Gastroesophageal sphincter (tissue), 4 donors: Measurements from ENCODE around the gene CD84. TPM values are rescaled to one million over a fixed set of nuclear protein-coding genes. Genes with fewer than 3 reads are reported as not detected.
"Not testable (repeated sequence)": the region's sequence is repeated elsewhere in the genome, so short reads cannot be mapped to it uniquely, and the experiment has no call there.

Experiments
- ATAC-seq: fragments of 150-250 bp; one replicate; pipeline ENCODE4 v1.9.1; 2016; ENCODE audit warnings: mild to moderate bottlenecking, moderate library complexity
- H3K27ac ChIP-seq, 4 donors: fragments of 200-600 bp; sonication (generic) in 3 of 4; 1 replicate in 3 of 4; 2 replicates in 1 of 4; pipeline ENCODE4 v1.5.1; 2016 to 2019
- H3K27me3 ChIP-seq: fragments of 200-600 bp; sonication (generic); one replicate; pipeline ENCODE4 v1.5.1; 2019
- H3K36me3 ChIP-seq, 2 donors: fragments of 200-600 bp; sonication (generic); one replicate each; pipeline ENCODE4 v1.5.1; 2019; ENCODE audit warnings: control low read depth in 1 of 2
- H3K4me1 ChIP-seq, 3 donors: fragments of 200-600 bp; sonication (generic); 1 replicate in 2 of 3; 2 replicates in 1 of 3; pipeline ENCODE4 v1.5.1; 2016 to 2019; ENCODE audit warnings: control low read depth in 2 of 3
- H3K4me3 ChIP-seq, 2 donors: fragments of 200-600 bp; sonication (generic); one replicate each; pipeline ENCODE4 v1.5.1; 2019; ENCODE audit warnings: mild to moderate bottlenecking in 1 of 2, moderate library complexity in 1 of 2
- H3K9me3 ChIP-seq, 3 donors: fragments of 200-600 bp; sonication (generic); one replicate each; pipeline ENCODE4 v1.5.1; 2017 to 2019; ENCODE audit warnings: control low read depth in 2 of 3
- EP300 ChIP-seq: sonication (generic); formaldehyde crosslinking; IDR thresholded peaks from one replicate; pipeline ENCODE4 v1.6.1; 2017; ENCODE audit warnings: antibody characterized with exemption, mild to moderate bottlenecking
- POLR2A ChIP-seq, 2 donors: fragments of 450-650 bp; IDR thresholded peaks; one replicate each; pipeline ENCODE4 v1.6.1; 2017; ENCODE audit warnings: antibody characterized with exemption in 2 of 2, mild to moderate bottlenecking in 2 of 2, moderate library complexity in 1 of 2
- POLR2AphosphoS5 ChIP-seq: sonication (generic); formaldehyde crosslinking; IDR thresholded peaks from one replicate; pipeline ENCODE4 v1.6.1; 2017; ENCODE audit warnings: antibody characterized with exemption
- WGBS, 2 donors: methylation state at CpG; one replicate each; pipeline ENCODE4 v1.1.5; 2018; ENCODE audit warnings: low coverage in 1 of 2; 5-methylcytosine and 5-hydroxymethylcytosine counted together
- total RNA-seq, 4 donors: library from RNA; depleted of rRNA; stranded (reverse); fragments of >200 nt; gene quantifications; one replicate each; pipeline ENCODE4 v1.1.0, GENCODE V29; 2016
- TF ChIP-seq, protein P1 (sequence below), 4 experiments: fragments of 200-600 bp in 2 of 4; fragments of 450-650 bp in 2 of 4; sonication (generic) in 1 of 4; IDR thresholded peaks; one replicate each; pipeline ENCODE4 v1.5.1; 2017 to 2019; ENCODE audit warnings: antibody characterized with exemption in 4 of 4, mild to moderate bottlenecking in 2 of 4, moderate library complexity in 2 of 4

Gene CD84
- total RNA-seq, 4 donors from 2014 or later: 3.0 to 6.7 (median 4.3) TPM

DNA sequence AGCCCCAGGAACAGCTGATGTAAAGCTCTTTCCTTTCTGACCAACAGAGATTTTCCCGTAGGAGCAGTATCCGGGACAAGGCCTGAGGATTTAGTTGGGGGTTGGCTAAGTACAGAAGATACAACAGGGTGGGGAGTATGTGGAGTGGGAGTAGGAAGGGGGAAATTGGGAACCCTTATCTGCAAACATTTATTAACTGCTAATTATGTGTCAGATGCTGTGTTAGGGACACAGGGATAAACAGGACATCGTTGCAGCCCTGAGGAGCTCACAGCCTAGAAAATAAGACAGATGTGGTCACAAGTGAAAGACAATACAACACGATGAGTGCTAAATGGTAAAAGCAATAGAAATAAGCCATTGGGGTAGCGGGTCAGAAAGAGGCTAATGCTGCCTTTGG is 12.0 kb downstream of the CD84 start:
- Histone ChIP-seq H3K36me3 (no peaks in the 10 kb centered on the region), H3K4me1 (no peaks in the 10 kb centered on the region), H3K27me3 (no peaks in the 10 kb centered on the region), H3K4me3 (no peak overlapping the region), H3K9me3 (peaks cover 0 to 12% (median 0%) of the 10 kb centered on the region in 3 donors), H3K27ac (no peak overlapping the region)
- ATAC-seq: no peak
- TF ChIP-seq POLR2A (IDR thresholded peaks at IDR 0.05) (no peak), EP300 (no peak), POLR2AphosphoS5 (no peak)
- TF ChIP-seq, protein P1, sequence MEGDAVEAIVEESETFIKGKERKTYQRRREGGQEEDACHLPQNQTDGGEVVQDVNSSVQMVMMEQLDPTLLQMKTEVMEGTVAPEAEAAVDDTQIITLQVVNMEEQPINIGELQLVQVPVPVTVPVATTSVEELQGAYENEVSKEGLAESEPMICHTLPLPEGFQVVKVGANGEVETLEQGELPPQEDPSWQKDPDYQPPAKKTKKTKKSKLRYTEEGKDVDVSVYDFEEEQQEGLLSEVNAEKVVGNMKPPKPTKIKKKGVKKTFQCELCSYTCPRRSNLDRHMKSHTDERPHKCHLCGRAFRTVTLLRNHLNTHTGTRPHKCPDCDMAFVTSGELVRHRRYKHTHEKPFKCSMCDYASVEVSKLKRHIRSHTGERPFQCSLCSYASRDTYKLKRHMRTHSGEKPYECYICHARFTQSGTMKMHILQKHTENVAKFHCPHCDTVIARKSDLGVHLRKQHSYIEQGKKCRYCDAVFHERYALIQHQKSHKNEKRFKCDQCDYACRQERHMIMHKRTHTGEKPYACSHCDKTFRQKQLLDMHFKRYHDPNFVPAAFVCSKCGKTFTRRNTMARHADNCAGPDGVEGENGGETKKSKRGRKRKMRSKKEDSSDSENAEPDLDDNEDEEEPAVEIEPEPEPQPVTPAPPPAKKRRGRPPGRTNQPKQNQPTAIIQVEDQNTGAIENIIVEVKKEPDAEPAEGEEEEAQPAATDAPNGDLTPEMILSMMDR (IDR thresholded peaks at IDR 0.05): no peak
- WGBS, 2 donors: 71 to 77% methylated on average over 3 to 5 of the region's 5 CpGs

DNA sequence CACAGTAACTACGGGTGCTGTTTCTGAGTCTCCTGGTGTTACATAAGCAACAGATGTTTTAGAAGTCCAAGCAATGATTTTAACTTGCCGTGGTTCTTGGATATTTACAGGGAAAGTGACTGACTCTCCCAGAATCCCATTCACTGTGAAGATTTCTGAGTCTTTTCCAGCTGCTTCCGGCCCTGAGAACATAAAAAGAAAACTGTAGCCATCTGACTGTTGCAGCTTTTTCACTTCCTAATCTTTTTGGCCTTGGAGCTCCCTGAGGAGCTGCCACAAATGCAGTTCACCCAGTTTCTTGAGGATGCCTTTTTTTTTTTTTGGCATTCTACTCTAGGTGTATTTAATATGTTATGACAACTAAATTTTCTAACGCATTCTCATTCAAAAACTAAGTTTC is 13.7 kb downstream of the CD84 start:
- Histone ChIP-seq H3K36me3 (no peaks in the 10 kb centered on the region), H3K27ac (no peak overlapping the region), H3K9me3 (peaks cover 0 to 12% (median 0%) of the 10 kb centered on the region in 3 donors), H3K4me1 (no peaks in the 10 kb centered on the region), H3K4me3 (no peak overlapping the region), H3K27me3 (no peaks in the 10 kb centered on the region)
- WGBS, 2 donors: 45 to 72% methylated on average over 4 of the region's 4 CpGs
- no peak for ATAC-seq
- TF ChIP-seq POLR2AphosphoS5 (no peak), POLR2A (IDR thresholded peaks at IDR 0.05) (no peak), EP300 (no peak)
- TF ChIP-seq, protein P1 (IDR thresholded peaks at IDR 0.05): no peak

DNA sequence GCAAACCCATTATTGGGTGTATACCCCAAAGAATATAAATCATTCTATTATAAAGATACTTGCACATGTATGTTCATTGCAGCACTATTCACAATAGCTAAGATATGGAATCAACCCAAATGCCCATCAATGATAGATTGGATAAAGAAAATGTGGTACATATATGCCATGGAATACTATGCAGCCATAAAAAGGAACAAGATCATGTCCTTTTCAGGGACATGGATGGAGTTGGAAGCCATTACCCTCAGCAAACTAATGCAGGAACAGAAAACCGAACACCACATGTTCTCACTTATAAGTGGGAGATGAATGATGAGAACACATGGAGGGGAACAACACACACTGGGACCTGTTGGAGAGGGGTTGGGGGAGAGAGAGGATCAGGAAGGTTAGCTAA is 16.1 kb downstream of the CD84 start:
- ATAC-seq, H3K27me3 ChIP-seq, H3K4me3 ChIP-seq, H3K4me1 ChIP-seq, H3K36me3 ChIP-seq, H3K27ac ChIP-seq: not testable (repeated sequence)
- 67 to 73% methylated on average over 1 of the region's 1 CpG for WGBS, 2 donors
- H3K9me3 ChIP-seq: peaks cover 0 to 18% (median 0%) of the 10 kb centered on the region in 3 donors

DNA sequence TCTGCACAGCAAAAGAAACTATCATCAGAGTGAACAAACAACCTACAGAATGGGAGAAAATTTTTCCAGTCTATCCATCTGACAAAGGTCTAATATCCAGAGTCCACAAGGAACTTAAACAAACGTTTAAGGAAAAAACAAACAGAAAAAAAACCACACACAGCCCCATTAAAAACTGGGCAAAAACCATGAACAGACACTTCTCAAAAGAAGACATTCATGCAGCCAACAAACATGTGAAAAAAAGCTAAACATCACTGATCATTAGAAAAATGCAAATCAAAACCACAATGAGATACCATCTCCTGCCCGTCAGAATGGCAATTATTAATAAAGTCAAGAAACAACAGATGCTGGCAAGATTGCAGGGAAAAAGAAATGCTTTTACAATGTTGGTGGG is 16.6 kb downstream of the CD84 start:
- ATAC-seq, H3K4me3 ChIP-seq, H3K36me3 ChIP-seq, H3K27ac ChIP-seq, H3K4me1 ChIP-seq, H3K27me3 ChIP-seq: not testable (repeated sequence)
- WGBS, 2 donors: 68 to 78% methylated on average over 1 to 2 of the region's 2 CpGs
- peaks cover 0 to 18% (median 0%) of the 10 kb centered on the region in 3 donors for H3K9me3 ChIP-seq

DNA sequence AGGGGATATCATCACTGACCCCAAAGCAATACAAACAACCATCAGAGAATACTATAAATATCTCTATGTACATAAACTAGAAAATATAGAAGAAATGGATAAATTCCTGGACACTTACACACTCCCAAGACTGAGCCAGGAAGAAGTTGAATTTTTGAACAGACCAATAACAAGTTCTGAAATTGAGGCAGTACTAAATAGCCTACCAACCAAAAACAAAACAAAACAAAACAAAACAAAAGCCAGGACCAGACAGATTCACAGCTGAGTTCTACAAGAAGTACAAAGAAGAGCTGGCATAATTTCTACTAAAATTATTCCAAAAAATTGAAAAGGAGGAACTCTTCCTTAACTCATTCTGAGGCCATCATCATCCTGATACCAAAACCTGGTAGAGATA is 18.5 kb downstream of the CD84 start:
- H3K27ac ChIP-seq: no peak overlapping the region
- no peak for ATAC-seq
- H3K4me3 ChIP-seq: no peak overlapping the region
- H3K27me3 ChIP-seq: peaks cover 6% of the 10 kb centered on the region
- H3K4me1 ChIP-seq: no peaks in the 10 kb centered on the region
- no peaks in the 10 kb centered on the region for H3K36me3 ChIP-seq
- TF ChIP-seq POLR2A (IDR thresholded peaks at IDR 0.05) (no peak), EP300 (no peak), POLR2AphosphoS5 (no peak)
- TF ChIP-seq, protein P1 (IDR thresholded peaks at IDR 0.05): no peak
- H3K9me3 ChIP-seq: peaks cover 0 to 18% (median 0%) of the 10 kb centered on the region in 3 donors

DNA sequence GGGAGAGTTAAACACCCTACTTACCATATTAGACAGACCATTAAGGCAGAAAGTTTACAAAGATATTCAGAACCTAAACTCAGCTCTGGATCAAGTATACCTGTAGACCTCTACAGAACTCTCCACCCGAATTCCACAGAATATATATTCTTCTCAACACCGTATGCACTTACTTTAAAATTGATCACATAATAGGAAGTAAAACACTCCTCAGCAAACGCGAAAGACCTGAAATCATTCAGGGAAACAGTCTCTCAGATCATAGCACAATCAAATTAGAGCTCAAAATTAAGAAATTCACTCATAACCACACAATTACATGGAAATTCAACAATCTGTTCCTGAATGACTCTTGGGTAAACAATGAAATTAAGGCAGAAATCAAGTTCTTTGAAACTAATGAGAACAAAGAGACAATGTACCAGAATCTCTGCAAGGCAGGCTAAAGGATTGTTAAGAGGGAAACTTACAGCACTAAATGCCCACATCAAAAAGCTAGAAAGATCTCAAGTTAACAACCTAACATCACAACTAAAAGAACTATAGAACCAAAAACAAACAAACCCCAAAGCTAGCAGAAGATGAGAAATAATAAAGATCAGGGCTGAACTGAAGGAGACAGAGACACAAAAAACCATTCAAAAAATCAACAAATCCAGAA is 19.1 kb downstream of the CD84 start:
- H3K4me1 ChIP-seq: no peaks in the 10 kb centered on the region
- H3K4me3 ChIP-seq: no peak overlapping the region
- no peak overlapping the region for H3K27ac ChIP-seq
- peaks cover 0 to 18% (median 0%) of the 10 kb centered on the region in 3 donors for H3K9me3 ChIP-seq
- TF ChIP-seq EP300: no peak
- no peak for TF ChIP-seq POLR2AphosphoS5
- TF ChIP-seq, protein P1 (IDR thresholded peaks at IDR 0.05): no peak
- no peak for TF ChIP-seq POLR2A (IDR thresholded peaks at IDR 0.05)
- WGBS, 2 donors: 58 to 64% methylated on average over 3 to 4 of the region's 4 CpGs
- no peaks in the 10 kb centered on the region for H3K36me3 ChIP-seq
- peaks cover 6% of the 10 kb centered on the region for H3K27me3 ChIP-seq
- no peak for ATAC-seq

DNA sequence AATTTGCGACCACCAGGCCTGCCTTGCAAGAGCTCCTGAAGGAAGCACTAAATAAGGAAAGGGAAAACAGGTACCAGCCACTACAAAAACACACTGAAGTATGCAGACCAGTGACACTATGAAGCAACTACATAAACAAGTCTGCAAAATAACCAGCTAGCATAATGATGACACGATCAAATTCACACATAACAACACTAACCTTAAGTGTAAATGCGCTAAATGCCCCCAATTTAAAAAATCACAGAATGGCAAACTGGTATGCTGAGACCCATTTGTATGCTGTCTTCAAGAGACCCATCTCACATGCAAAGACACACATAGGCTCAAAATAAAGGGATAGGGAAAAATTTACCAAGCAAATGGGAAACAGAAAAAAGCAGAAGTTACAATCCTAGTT is 19.9 kb downstream of the CD84 start:
- H3K27me3 ChIP-seq, ATAC-seq, H3K27ac ChIP-seq, H3K4me3 ChIP-seq, H3K4me1 ChIP-seq, H3K36me3 ChIP-seq: not testable (repeated sequence)
- peaks cover 0 to 18% (median 0%) of the 10 kb centered on the region in 3 donors for H3K9me3 ChIP-seq
- 81 to 93% methylated on average over 2 to 3 of the region's 3 CpGs for WGBS, 2 donors
